GM23338 (cell line): ENCODE measurements around the gene LRRFIP1. TPM values are rescaled to one million over a fixed set of nuclear protein-coding genes. Genes with fewer than 3 reads are reported as not detected.

Experiments used
- ATAC-seq: fragments of 200-7000 bp; cut with Tn5 transposase; 3 replicates; pipeline ENCODE4 v1.9.1; 2020
- DNase-seq: peaks from one replicate; pipeline ENCODE4 v3.0.0-alpha.2; 2015; ENCODE audit warnings: low spot score
- H2AFZ ChIP-seq: fragments of 200-600 bp; sonication (generic); 2 replicates; pipeline ENCODE4 v1.8.0; 2016; ENCODE audit warnings: antibody characterized with exemption, mild to moderate bottlenecking, moderate library complexity
- H3F3A ChIP-seq: fragments of 200-600 bp; sonication (generic); replicated peaks from 2 replicates; pipeline ENCODE4 v1.8.0; 2017; ENCODE audit warnings: antibody characterized with exemption, mixed run types, low read depth
- H3K27ac ChIP-seq: fragments of 200-600 bp; sonication (generic); 2 replicates; pipeline ENCODE4 v1.6.1; 2016; ENCODE audit warnings: low read depth
- H3K27me3 ChIP-seq: fragments of 200-600 bp; sonication (generic); 2 replicates; pipeline ENCODE4 v1.8.0; 2016; ENCODE audit warnings: mild to moderate bottlenecking, mixed run types, moderate library complexity; ENCODE audit not compliant: insufficient read depth
- H3K36me3 ChIP-seq: fragments of 200-600 bp; sonication (generic); 2 replicates; pipeline ENCODE4 v1.8.0; 2016; ENCODE audit warnings: mild to moderate bottlenecking; ENCODE audit not compliant: insufficient read depth
- H3K4me1 ChIP-seq: fragments of 200-600 bp; sonication (generic); 2 replicates; pipeline ENCODE4 v1.8.0; 2016; ENCODE audit warnings: mild to moderate bottlenecking, moderate library complexity; ENCODE audit not compliant: insufficient read depth
- H3K4me2 ChIP-seq: fragments of 200-600 bp; sonication (generic); 2 replicates; pipeline ENCODE4 v1.7.1; 2017; ENCODE audit warnings: mixed run types
- H3K4me3 ChIP-seq: fragments of 200-600 bp; sonication (generic); 2 replicates; pipeline ENCODE4 v1.6.1; 2016; ENCODE audit warnings: mixed run types
- H3K79me2 ChIP-seq: fragments of 200-600 bp; sonication (generic); replicated peaks from 2 replicates; pipeline ENCODE4 v1.8.0; 2017; ENCODE audit warnings: mild to moderate bottlenecking; ENCODE audit not compliant: insufficient read depth
- H3K9me2 ChIP-seq: fragments of 200-600 bp; sonication (generic); 2 replicates; pipeline ENCODE4 v1.8.0; 2017; ENCODE audit not compliant: insufficient read depth
- H4K20me1 ChIP-seq: fragments of 200-600 bp; sonication (generic); replicated peaks from 2 replicates; pipeline ENCODE4 v1.8.0; 2017; ENCODE audit warnings: mild to moderate bottlenecking; ENCODE audit not compliant: insufficient read depth
- H3K27ac Mint-ChIP-seq: 2 replicates; pipeline ENCODE4 v1.8.0; 2020; ENCODE audit warnings: inconsistent platforms, mild to moderate bottlenecking, moderate library complexity, mixed read lengths
- H3K27me3 Mint-ChIP-seq: 3 replicates; pipeline ENCODE4 v1.8.0; 2022; ENCODE audit warnings: low read depth, mild to moderate bottlenecking, moderate library complexity, mixed read lengths, inconsistent platforms; ENCODE audit not compliant: insufficient read depth, poor library complexity
- H3K36me3 Mint-ChIP-seq: 3 replicates; pipeline ENCODE4 v1.8.0; 2021; ENCODE audit warnings: low read depth, mild to moderate bottlenecking, inconsistent platforms, moderate library complexity, mixed read lengths
- H3K4me1 Mint-ChIP-seq: 3 replicates; pipeline ENCODE4 v1.8.0; 2020; ENCODE audit warnings: mild to moderate bottlenecking, inconsistent platforms, mixed read lengths
- H3K4me3 Mint-ChIP-seq: 3 replicates; pipeline ENCODE4 v1.8.0; 2021; ENCODE audit warnings: moderate library complexity, mild to moderate bottlenecking, inconsistent platforms, mixed read lengths
- H3K9me3 Mint-ChIP-seq: 3 replicates; pipeline ENCODE4 v1.8.0; 2020; ENCODE audit warnings: moderate library complexity, mild to moderate bottlenecking, inconsistent platforms, mixed read lengths
- CREB1 ChIP-seq: fragments of 250-450 bp; sonication (Bioruptor Pico); IDR thresholded peaks from 2 replicates; pipeline ENCODE4 v1.5.0; 2020; ENCODE audit warnings: low read depth, mild to moderate bottlenecking, moderate library complexity
- CTCF ChIP-seq, 2 experiments: fragments of 200-600 bp in 1 of 2; sonication (generic) in 1 of 2; conservative IDR thresholded peaks; 2 replicates each; pipeline versions ENCODE4 v1.5.1 to v1.6.1; 2016 to 2017; ENCODE audit warnings: antibody characterized with exemption in 2 of 2, low read depth in 2 of 2, mild to moderate bottlenecking in 2 of 2, moderate library complexity in 1 of 2
- ETS1 ChIP-seq: IDR thresholded peaks from 2 replicates; pipeline ENCODE4 v1.6.1; 2016; ENCODE audit warnings: antibody characterized with exemption
- EZH2 ChIP-seq: fragments of 200-600 bp; sonication (generic); IDR thresholded peaks from one replicate; pipeline ENCODE4 v1.8.0; 2017; ENCODE audit warnings: antibody characterized with exemption, mild to moderate bottlenecking, low read depth; ENCODE audit not compliant: unreplicated experiment
- EZH2phosphoT487 ChIP-seq: fragments of 200-600 bp; sonication (generic); IDR thresholded peaks from one replicate; pipeline ENCODE4 v1.8.1; 2018; ENCODE audit warnings: antibody characterized with exemption; ENCODE audit not compliant: unreplicated experiment
- JUNB ChIP-seq: IDR thresholded peaks from one replicate; pipeline ENCODE4 v1.6.1; 2016; ENCODE audit warnings: antibody characterized with exemption; ENCODE audit not compliant: unreplicated experiment
- NANOG ChIP-seq: IDR thresholded peaks from 2 replicates; pipeline ENCODE4 v1.6.1; 2016; ENCODE audit warnings: antibody characterized with exemption, borderline replicate concordance
- POLR2AphosphoS5 ChIP-seq: IDR thresholded peaks from 2 replicates; pipeline ENCODE4 v1.6.1; 2016; ENCODE audit warnings: antibody characterized with exemption, low read depth
- REST ChIP-seq: IDR thresholded peaks from one replicate; pipeline ENCODE4 v1.6.1; 2018; ENCODE audit warnings: antibody characterized with exemption; ENCODE audit not compliant: unreplicated experiment
- STAT1 ChIP-seq: IDR thresholded peaks from one replicate; pipeline ENCODE4 v1.6.1; 2016; ENCODE audit warnings: antibody characterized with exemption; ENCODE audit not compliant: unreplicated experiment
- ZNF114 ChIP-seq: fragments of 250-450 bp; sonication (Bioruptor Pico); IDR thresholded peaks from 2 replicates; pipeline ENCODE4 v1.5.0; 2020; ENCODE audit warnings: mild to moderate bottlenecking, moderate library complexity
- ZNF331 ChIP-seq: fragments of 250-450 bp; sonication (Bioruptor Pico); IDR thresholded peaks from 2 replicates; pipeline ENCODE4 v1.5.0; 2020; ENCODE audit warnings: low read depth, mild to moderate bottlenecking, moderate library complexity
- ZNF462 ChIP-seq: fragments of 250-450 bp; sonication (Bioruptor Pico); IDR thresholded peaks from 2 replicates; pipeline ENCODE4 v1.5.0; 2020; ENCODE audit warnings: mild to moderate bottlenecking, moderate library complexity
- polyA plus RNA-seq: library from polyadenylated mRNA; unstranded; fragments of >200 nt; fragmentation: Nextera tagmentation; extraction: Ambion mirVana; gene quantifications from 2 replicates; pipeline ENCODE4 v1.2.1, GENCODE V29; 2016
- total RNA-seq: library from RNA; depleted of rRNA; stranded (reverse); fragments of >200 nt; shearing (Covaris generic); gene quantifications from 2 replicates; pipeline ENCODE4 v1.2.3, GENCODE V29; 2014

LRRFIP1 gene
- total and polyA plus RNA-seq, 2 experiments from 2014 or later: 59.6 to 178 TPM

GRCh38 chr2:237616734-237617586 lies 10.4 kb upstream of the LRRFIP1 start:
- Histone ChIP-seq H3K9me2 (peaks cover 8% of the 10 kb centered on the region; the same call in 1 of the 2 replicates), H3K27me3 (no peaks in the 10 kb centered on the region), H3F3A (peaks cover 8% of the 10 kb centered on the region; the same call in 1 of the 2 replicates), H3K4me3 (no peak overlapping the region), H3K4me2 (no peak overlapping the region), H3K36me3 (no peaks in the 10 kb centered on the region), H2AFZ (0 out of 2 replicates have a peak overlapping the region, but pooled peaks have one; percentile 43), H3K4me1 (peaks cover 30% of the 10 kb centered on the region), H3K79me2 (no peaks in the 10 kb centered on the region), H3K27ac (no peak overlapping the region), H4K20me1 (no peaks in the 10 kb centered on the region)
- ATAC-seq (no peak), DNase-seq (no peak)
- Mint-ChIP-seq H3K36me3 (no peaks in the 10 kb centered on the region), H3K27ac (no peak overlapping the region), H3K4me3 (no peak overlapping the region), H3K4me1 (peaks cover 40% of the 10 kb centered on the region), H3K9me3 (peaks cover 5% of the 10 kb centered on the region; the same call in 2 of the 3 replicates), H3K27me3 (peaks cover 16% of the 10 kb centered on the region)
- TF ChIP-seq NANOG (no peak), POLR2AphosphoS5 (no peak), ETS1 (no peak), EZH2phosphoT487 (no peak), REST (no peak), ZNF462 (CRISPR knock-in tag) (no peak), STAT1 (no peak), ZNF114 (CRISPR knock-in tag) (no peak), JUNB (no peak), EZH2 (no peak), ZNF331 (CRISPR knock-in tag) (no peak), CTCF (conservative IDR thresholded peaks at IDR 0.05; ENCODE audit: low read depth in 2 of 2) (no peak), CREB1 (no peak)
